GM15510 (cell line): ENCODE results near the gene UHMK1.

Experiments used
- POLR2A ChIP-seq: IDR thresholded peaks from 3 replicates; pipeline ENCODE4 v1.6.1; 2011; ENCODE audit warnings: borderline replicate concordance; ENCODE audit not compliant: insufficient read length; ENCODE audit errors: extremely low read depth

Gene UHMK1, protein sequence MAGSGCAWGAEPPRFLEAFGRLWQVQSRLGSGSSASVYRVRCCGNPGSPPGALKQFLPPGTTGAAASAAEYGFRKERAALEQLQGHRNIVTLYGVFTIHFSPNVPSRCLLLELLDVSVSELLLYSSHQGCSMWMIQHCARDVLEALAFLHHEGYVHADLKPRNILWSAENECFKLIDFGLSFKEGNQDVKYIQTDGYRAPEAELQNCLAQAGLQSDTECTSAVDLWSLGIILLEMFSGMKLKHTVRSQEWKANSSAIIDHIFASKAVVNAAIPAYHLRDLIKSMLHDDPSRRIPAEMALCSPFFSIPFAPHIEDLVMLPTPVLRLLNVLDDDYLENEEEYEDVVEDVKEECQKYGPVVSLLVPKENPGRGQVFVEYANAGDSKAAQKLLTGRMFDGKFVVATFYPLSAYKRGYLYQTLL

DNA sequence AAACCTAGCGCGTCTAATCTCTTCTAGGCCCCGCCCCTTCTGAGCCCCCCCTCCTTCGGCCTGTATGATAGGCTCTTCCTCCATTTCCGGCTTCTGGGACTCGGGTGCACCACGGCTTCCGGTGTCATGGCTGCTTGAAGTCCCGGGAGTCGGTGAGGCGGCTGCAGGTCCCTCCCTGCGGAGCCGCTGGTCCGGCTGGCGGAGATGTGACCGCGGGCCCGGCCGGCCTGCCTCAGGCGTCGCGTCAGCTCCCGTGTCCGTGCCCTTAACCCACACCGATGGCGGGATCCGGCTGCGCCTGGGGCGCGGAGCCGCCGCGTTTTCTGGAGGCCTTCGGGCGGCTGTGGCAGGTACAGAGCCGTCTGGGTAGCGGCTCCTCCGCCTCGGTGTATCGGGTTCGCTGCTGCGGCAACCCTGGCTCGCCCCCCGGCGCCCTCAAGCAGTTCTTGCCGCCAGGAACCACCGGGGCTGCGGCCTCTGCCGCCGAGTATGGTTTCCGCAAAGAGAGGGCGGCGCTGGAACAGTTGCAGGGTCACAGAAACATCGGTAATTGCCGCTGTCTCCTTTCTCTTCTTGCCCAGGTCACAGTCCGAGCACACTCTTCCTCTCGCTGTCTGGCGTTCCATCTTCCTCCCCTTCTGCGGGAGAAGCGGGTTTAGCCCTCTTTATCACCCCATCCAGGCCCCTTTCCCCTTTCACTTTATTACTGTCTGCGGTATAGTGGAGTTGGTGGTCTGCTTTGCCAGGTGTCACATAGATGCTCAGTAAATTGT, at the start of gene UHMK1:
Gene UHMK1, plus strand, starts transcription at position 96 of the 773 bp plus-strand sequence. Its CDS starts 183 bp downstream, at position 279.
- TF ChIP-seq POLR2A, result peak; percentile 86

DNA sequence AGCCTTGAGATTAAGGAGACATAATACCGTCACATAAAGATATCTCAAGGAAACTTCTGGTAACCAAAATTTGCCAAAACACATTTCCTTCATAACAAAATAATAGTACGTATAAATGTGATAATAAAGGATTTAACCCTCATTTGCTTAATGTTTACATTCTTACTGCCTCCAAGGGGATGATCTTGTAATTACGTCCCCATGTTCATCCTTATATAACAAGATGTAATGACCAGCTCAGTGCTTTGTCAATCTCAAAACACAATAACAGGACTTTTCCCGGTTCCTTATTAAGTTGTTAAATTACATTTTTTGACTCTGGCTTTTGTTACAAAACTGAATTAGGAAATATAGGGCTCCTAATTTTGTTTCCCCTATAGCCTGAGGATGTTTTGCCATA, 41.3 kb upstream of the UHMK1 start:
- no peak for TF ChIP-seq POLR2A

DNA sequence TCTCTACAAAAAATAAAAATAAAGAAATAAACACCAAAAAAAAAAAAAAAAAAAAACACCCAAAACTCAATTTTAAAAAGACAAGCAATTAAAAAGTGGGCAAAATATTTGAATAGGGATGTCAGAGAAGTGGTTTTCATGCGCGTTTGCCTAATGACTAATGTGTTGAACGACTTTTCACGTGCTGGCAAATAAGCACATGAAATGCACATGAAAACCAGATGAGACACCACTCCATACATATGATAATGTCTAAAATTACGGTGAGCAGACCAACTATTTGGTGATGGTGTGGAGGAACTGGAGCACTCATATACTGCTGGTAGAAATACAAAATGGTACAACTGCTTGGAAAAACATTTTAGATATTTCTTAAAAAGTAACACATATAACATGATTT, 39.4 kb upstream of the UHMK1 start:
- no peak for TF ChIP-seq POLR2A

DNA sequence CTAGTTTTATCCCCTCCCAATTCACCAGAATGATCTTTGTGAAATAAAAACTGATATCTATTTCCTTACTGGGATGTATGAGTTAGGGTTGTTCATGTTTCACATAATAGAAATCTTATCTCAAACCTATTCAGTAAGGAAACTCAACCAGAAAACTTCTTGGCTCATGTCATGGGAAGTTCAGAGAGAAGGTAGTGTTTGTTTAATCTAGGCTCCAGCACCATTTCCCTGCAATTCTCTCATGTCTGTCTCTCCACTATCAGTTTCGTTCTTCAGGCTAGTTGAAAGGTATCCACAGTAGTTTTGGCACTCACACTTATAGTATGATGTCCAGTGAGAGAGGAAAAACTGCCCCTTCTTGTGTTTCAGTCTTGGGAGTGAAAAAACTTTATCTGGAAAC, 34.6 kb upstream of the UHMK1 start:
- no peak for TF ChIP-seq POLR2A

DNA sequence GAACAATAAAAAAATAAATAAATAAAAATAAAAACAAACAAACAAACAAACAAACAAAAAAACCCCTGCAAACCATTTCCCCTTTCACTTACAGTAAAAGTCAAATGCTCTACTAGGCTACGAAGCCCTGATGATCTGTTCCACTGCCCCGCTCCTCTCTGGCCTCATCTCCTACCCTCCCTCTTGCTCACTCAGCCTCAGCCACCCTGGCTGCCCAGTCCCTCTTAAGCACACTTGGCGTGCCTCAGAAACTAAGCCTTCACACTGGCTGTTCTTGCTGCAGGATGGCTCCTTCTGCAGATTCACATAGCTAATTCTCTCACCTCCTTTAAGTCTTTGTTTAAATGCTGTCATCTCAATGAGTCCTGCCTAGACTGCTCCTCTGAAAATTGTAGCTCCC, 30.8 kb upstream of the UHMK1 start:
- no peak for TF ChIP-seq POLR2A

DNA sequence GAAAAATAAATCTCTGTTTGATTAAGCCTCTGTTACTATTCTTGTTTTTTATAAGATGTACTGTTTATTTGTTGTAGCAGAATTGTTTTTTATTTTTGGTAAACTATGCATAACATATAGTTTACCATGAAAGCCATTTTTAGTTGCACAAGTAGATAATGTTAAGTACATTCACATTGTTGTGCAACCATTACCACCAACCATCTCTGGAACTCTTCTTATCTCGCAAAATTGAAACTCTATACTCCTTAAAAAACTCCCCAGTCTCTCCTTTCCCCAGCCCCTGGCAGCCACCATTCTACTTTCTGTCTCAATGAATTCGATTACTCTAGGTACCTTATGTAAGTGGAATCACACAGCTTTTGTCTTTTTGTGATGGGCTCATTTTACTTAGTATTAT, 27.4 kb upstream of the UHMK1 start:
- TF ChIP-seq POLR2A, result no peak

DNA sequence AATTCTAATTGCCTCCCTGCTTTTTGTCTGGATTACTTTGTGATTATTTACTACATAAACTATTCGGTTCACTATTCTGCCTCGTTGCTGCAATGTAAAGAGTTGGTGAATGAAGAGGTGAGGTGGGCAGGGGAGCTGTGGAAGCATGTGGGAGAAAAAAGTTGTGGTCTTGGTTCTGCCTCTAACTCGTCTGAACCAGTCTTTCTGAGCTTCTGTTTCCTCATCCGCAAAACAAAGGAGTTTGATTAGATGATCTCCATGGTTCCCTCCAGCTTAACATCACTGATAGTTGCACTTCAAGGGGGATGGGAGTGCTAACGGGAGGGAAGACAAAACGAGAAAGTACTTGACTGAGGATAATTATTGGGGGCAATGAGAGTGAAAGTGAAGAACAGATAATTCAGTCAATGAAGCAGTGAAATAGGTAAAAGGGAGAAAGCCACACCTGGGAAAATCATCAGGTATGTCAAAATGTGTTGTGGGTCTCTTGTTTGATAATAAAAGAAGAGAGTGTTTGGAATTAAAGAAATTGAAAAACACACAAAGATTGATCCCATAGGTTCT, 26.2 kb upstream of the UHMK1 start:
- TF ChIP-seq POLR2A, result no peak

DNA sequence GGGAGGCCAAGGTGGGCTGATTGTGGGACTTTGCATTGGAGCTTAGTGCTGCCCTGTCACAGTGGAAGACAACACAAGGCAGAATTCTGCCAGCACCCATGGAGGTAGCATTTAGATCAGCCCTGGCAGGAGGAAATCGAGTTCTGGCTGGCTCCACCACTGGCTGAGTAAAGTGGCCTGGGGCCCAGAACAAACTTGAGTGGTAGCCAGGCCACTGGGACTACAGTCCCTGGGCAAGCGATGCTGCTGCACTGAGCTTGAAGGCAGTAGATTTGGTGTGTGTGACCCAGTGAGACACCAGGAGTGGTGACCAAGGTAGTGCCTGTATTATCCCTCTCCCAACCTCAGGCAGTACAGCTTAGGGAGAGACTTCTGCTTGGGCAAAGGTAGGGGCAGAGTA, 22.5 kb upstream of the UHMK1 start:
- no peak for TF ChIP-seq POLR2A

DNA sequence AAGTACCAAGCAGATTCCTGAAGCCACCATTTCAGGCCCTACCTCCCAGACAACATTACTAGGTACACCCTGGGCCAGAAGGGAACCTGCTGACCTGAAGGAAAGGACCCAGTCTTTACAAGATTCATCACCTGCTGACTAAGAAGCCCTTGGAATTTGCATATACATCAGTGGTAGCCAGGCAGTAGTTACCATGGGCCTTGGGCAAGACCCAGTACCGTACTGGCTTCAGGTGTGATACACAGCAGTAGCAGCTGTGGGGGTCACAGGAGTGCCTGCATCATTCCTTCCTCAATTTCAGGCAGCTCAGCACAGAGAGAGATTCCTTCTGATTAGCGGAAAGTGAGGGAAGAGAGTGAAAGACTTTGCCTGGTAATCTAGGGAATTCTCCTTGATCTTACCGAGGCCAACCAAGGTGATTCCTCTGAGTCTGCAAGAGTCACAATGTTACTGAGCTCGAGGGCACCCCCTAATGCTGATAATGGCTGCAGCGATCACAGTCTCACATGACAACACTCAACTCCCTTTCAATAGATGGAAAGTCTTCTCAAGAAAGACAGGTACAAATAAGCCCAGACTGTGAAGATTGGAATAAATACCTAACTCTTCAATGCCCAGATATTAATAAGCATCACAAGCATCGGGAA, 22.0 kb upstream of the UHMK1 start:
- no peak for TF ChIP-seq POLR2A

DNA sequence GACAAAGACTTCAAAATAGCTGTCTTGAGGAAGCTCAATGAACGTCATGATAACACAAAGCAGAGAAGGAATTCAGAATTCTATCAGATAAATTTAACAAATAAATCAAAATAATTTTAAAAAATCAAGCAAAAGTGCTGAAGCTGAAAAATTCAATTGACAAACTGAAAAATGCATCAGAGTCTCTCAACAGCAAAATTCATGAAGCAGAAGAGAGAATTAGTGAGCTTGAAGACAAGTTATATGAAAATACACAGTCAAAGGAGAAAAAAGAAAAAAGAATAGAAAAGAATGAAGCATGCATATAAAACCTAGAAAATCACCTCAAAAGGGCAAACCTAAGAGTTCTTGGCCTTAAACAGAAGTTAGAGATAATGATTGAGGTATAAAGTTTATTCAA, 21.0 kb upstream of the UHMK1 start:
- no peak for TF ChIP-seq POLR2A

DNA sequence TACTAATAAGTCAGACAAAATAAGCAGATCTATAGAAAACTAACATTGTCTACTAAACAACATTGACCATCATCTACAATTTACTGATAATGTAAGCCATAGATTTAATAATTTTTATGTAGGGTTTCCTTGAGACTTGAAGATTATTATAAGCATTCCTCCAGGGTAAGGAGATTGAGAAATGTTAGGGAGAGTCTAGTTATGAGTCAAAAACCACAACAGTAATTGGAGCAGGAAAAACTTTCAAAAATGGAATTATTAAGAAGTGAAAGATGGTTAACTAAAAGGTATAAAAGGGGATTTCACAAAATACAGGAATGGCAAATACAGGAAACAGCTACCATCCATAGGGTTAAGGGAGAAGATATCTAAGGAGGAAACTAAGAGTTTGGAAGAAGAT, 12.4 kb upstream of the UHMK1 start:
- TF ChIP-seq POLR2A, result no peak

DNA sequence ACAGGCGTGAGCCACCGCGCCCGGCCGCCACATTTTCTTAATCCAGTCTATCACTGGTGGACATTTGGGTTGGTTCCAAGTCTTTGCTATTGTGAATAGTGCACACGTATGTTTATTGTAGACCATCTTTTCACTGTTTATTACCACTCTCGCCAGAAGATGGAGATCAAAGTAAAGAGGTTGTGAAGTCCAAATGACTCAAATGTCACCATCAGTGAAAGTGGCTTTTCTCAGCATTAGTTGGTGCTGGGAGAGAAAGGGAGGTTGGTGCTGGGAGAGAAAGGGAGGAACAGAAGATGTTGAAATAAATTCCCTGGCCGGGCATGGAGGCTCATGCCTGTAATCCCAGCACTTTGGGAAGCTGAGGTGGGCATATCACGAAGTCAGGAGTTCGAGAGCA, 10.4 kb upstream of the UHMK1 start:
- TF ChIP-seq POLR2A, result no peak

DNA sequence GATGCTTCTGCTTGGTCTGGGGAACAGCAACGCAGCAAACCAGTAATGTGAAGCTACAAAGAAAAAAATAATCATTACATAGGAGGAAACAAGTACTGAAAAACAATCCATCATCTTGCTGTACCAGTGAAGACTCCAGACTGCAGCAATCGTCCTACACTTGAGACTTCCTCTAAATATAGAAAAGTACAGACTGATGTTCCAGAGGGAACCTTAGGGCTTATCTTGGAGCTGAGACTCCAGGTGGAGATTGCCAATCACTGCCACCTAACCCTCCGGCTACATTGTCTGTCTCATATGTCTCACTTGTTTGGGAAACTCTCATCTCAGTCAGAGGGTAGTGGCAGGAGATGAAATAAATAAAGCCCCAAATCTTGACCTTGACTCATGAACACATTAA, 9.4 kb upstream of the UHMK1 start:
- no peak for TF ChIP-seq POLR2A

DNA sequence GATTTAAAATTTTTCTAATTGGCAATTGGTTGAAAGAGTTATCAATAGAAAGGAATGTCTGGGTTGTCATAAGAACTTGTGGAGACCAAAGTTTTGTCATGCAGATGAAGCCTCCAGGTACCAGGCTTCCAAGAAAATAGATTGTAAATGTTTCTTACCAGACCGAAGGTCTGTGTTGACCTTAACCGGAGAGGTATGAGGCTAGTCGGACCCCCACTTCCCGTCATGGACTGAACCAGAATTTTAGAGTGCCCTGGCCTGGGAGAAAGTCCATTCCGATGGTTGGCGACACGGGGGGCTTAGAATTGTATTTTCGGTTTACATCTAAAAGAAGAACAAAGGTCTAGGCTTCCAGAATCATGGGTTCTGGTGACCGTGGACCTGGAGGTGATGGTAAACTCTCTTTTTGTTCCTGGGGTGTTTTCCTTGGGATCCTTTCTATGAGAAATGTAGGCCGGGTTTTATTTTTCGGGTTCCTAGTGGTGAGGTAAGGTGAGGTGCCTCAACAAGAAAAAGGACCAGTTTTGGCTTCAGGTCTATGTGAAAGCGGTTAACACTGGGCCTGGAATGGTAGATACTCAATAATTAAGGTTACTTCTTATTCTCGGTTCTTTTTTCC, 405 bp upstream of the UHMK1 start:
- no peak for TF ChIP-seq POLR2A

DNA sequence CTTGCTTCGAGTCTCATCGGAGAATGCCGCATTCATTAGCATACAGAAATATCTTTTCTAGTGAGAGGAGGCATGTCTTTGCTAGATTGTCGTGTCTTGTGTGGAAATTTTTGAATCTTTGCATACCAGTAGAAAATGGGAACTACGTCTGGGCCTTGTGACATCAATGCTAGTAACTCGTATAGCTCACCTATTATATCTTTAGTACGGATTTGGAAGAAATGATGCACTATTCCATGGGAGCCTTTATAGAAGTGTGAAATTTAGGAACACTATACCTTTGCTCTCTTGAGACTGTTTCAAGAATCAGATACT, 835 bp downstream of the UHMK1 start:
- no peak for TF ChIP-seq POLR2A
